Uterus (tissue), 4 donors: ENCODE measurements around the gene ENTPD1. TPM values are rescaled to one million over a fixed set of nuclear protein-coding genes. Genes with fewer than 3 reads are reported as not detected.
A peak's percentile ranks its signal among the peaks of the same experiment; 100 is the strongest.

Source experiments
- DNase-seq, 2 donors: peaks; one replicate each; pipeline ENCODE4 v3.0.0-alpha.2; 2019 to 2020
- H3K27ac ChIP-seq, 2 donors: fragments of 200-600 bp; sonication (generic); 1 replicate in 1 of 2; 2 replicates in 1 of 2; pipeline ENCODE4 v1.5.1; 2016 to 2018
- H3K27me3 ChIP-seq, 2 donors: fragments of 200-600 bp; sonication (generic); one replicate each; pipeline ENCODE4 v1.5.1; 2018 to 2019; ENCODE audit warnings: control low read depth in 1 of 2
- H3K36me3 ChIP-seq, 2 donors: fragments of 200-600 bp; sonication (generic); one replicate each; pipeline ENCODE4 v1.5.1; 2019; ENCODE audit warnings: control low read depth in 1 of 2
- H3K4me1 ChIP-seq, 2 donors: fragments of 200-600 bp; sonication (generic); one replicate each; pipeline ENCODE4 v1.5.1; 2018 to 2019; ENCODE audit warnings: control low read depth in 1 of 2
- H3K4me3 ChIP-seq, 2 donors: fragments of 200-600 bp; sonication (generic); 1 replicate in 1 of 2; 2 replicates in 1 of 2; pipeline ENCODE4 v1.5.1; 2018 to 2019; ENCODE audit warnings: mild to moderate bottlenecking in 1 of 2
- H3K9me3 ChIP-seq, 2 donors: fragments of 200-600 bp; sonication (generic); one replicate each; pipeline ENCODE4 v1.5.1; 2019; ENCODE audit warnings: control low read depth in 1 of 2
- CTCF ChIP-seq, 4 experiments: fragments of 200-600 bp in 2 of 4; fragments of 450-650 bp in 2 of 4; sonication (generic) in 2 of 4; IDR thresholded peaks; one replicate each; pipeline ENCODE4 v1.5.1; 2016 to 2019; ENCODE audit warnings: antibody characterized with exemption in 4 of 4, mild to moderate bottlenecking in 2 of 4, moderate library complexity in 1 of 4
- POLR2A ChIP-seq, 2 donors: fragments of 450-650 bp; IDR thresholded peaks; one replicate each; pipeline ENCODE4 v1.6.1; 2016; ENCODE audit warnings: antibody characterized with exemption in 2 of 2, mild to moderate bottlenecking in 1 of 2, moderate library complexity in 1 of 2
- intact Hi-C: fragments of 100-400 bp; cut with DNase I; formaldehyde crosslinking; loops from one replicate; pipeline ENCODE4 v1.15.1; 2023; ENCODE audit warnings: low total_unique reads
- total RNA-seq, 4 donors: library from RNA; depleted of rRNA in 3 of 4; stranded (reverse); fragments of >200 nt in 3 of 4; gene quantifications; one replicate each; pipeline versions ENCODE4 v1.1.0 to v1.2.4, GENCODE V29; 2014 to 2023
- donor health status: DM: yes; HTN: yes; CAD: no.

ENTPD1 gene, protein sequence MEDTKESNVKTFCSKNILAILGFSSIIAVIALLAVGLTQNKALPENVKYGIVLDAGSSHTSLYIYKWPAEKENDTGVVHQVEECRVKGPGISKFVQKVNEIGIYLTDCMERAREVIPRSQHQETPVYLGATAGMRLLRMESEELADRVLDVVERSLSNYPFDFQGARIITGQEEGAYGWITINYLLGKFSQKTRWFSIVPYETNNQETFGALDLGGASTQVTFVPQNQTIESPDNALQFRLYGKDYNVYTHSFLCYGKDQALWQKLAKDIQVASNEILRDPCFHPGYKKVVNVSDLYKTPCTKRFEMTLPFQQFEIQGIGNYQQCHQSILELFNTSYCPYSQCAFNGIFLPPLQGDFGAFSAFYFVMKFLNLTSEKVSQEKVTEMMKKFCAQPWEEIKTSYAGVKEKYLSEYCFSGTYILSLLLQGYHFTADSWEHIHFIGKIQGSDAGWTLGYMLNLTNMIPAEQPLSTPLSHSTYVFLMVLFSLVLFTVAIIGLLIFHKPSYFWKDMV
- 10 to 100 TPM; 42.4 to 99.5 (median 69.5) TPM for total RNA-seq

GRCh38 chr10:95756041-95756761, at the start of gene ENTPD1:
TSS of gene ENTPD1 (plus strand) at chr10:95756163. CDS start at chr10:95756240, 77 bp downstream.
- peaks cover 0 to 5% of the 10 kb centered on the region in 2 donors for H3K4me1 ChIP-seq
- H3K27me3 ChIP-seq, result no peaks in the 10 kb centered on the region
- peak within 1 kb of the TSS; percentile 74 to 92 for H3K27ac ChIP-seq
- TF ChIP-seq POLR2A (IDR thresholded peaks at IDR 0.05) (peak in 1 of 2 donors; percentile 50), CTCF (IDR thresholded peaks at IDR 0.05) (no peak)
- H3K9me3 ChIP-seq, result no peaks in the 10 kb centered on the region
- peak within 1 kb of the TSS; percentile 25 to 44 for H3K4me3 ChIP-seq
- no peaks in the 10 kb centered on the region for H3K36me3 ChIP-seq
- intact Hi-C loops, result no loop called here
- DNase-seq, result no peak

GRCh38 chr10:95706573-95706972, 49.4 kb upstream of the ENTPD1 start:
- no peak for DNase-seq
- Histone ChIP-seq H3K36me3 (no peaks in the 10 kb centered on the region), H3K4me3 (no peak overlapping the region), H3K9me3 (no peaks in the 10 kb centered on the region), H3K27ac (no peak overlapping the region), H3K4me1 (no peaks in the 10 kb centered on the region), H3K27me3 (no peaks in the 10 kb centered on the region)
- intact Hi-C loops, result no loop called here
- TF ChIP-seq POLR2A (IDR thresholded peaks at IDR 0.05) (no peak), CTCF (IDR thresholded peaks at IDR 0.05) (no peak)

DNA sequence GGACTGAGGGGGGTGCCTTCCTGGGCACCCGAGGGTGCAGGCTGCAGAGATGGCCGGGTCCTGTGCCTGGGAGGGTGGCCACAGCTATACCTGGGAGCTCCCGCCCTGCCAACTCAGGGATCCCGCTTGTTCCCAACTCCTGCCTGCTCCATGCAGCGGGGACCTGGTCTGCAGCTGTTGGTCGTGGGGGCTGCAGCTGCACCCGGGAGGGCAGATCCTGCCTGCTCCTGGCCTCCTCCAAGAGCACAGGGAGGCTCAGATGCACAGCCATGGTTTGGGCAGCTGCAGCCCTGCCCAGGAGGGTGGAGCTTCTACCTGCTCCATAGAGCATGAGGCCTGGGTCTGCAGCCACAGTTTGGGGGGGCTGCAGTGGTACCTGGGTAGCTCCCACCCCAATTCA, 49.0 kb upstream of the ENTPD1 start:
- Histone ChIP-seq H3K9me3 (no peaks in the 10 kb centered on the region), H3K4me1 (no peaks in the 10 kb centered on the region), H3K27me3 (no peaks in the 10 kb centered on the region), H3K27ac (no peak overlapping the region), H3K4me3 (no peak overlapping the region), H3K36me3 (no peaks in the 10 kb centered on the region)
- DNase-seq, result no peak
- intact Hi-C loops, result no loop called here
- TF ChIP-seq CTCF (IDR thresholded peaks at IDR 0.05) (no peak), POLR2A (IDR thresholded peaks at IDR 0.05) (no peak)

DNA sequence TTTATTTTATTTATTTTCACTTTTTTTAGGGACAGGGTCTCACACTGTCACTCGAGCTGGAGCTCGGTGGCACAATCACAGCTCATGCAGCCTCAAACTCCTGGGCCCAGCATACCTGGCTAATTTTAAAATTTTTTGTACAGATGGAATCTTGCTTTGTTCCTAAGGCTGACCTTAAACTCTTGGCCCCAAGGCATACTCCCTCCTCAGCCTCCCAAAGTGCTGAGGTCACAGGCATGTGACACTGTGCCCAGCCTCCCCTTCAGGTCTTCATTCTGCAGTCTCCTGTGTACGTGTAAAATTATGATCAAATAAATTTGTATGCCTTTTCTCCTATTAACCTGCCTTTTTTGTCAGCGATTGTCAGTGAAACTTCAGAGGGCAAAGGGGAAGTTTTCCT, 44.5 kb upstream of the ENTPD1 start:
- no peak for TF ChIP-seq POLR2A (IDR thresholded peaks at IDR 0.05)
- TF ChIP-seq CTCF (IDR thresholded peaks at IDR 0.05), result no peak
- Histone ChIP-seq H3K9me3 (no peaks in the 10 kb centered on the region), H3K27me3 (no peaks in the 10 kb centered on the region), H3K27ac (no peak overlapping the region), H3K4me3 (no peak overlapping the region), H3K36me3 (no peaks in the 10 kb centered on the region), H3K4me1 (no peaks in the 10 kb centered on the region)
- intact Hi-C loops, result no loop called here
- no peak for DNase-seq

- no peaks in the 10 kb centered on the region for H3K27me3 ChIP-seq
- no peaks in the 10 kb centered on the region for H3K9me3 ChIP-seq
- no peak for TF ChIP-seq CTCF (IDR thresholded peaks at IDR 0.05)
- no peak for TF ChIP-seq POLR2A (IDR thresholded peaks at IDR 0.05)
- no peak overlapping the region for H3K4me3 ChIP-seq
- no peak overlapping the region for H3K27ac ChIP-seq
- DNase-seq, result no peak
- intact Hi-C loops, result no loop called here
- no peaks in the 10 kb centered on the region for H3K4me1 ChIP-seq
- H3K36me3 ChIP-seq, result no peaks in the 10 kb centered on the region
These were observed 39.5 kb upstream of the ENTPD1 start for GRCh38 chr10:95716466-95716865.
